K562 (cell line): ENCODE data around the gene MAGI1. TPM values are rescaled to one million over a fixed set of nuclear protein-coding genes. Genes with fewer than 3 reads are reported as not detected.

ENCODE experiments used
- ATAC-seq: fragments of 200-7000 bp; cut with Tn5 transposase; 3 replicates; pipeline ENCODE4 v1.9.1; 2020; ENCODE audit warnings: moderate library complexity
- BruUV-seq: library from RNA; stranded (reverse); fragments of 400-500 nt; replicated peaks from 2 replicates; lab custom pipeline; 2021; lab: Mats Ljungman, UMichigan
- CTCF ChIA-PET: fragments of 300-600 bp; formaldehyde crosslinking; extraction: SDS; loops from one replicate; lab custom pipeline; 2021; ENCODE audit warnings: low intra/inter-chr PET ratio; lab: Yijun Ruan, JAX
- POLR2A ChIA-PET: fragments of 300-600, 350-650 bp; sonication (Branson Sonifier 250); formaldehyde crosslinking; extraction: SDS; loops from one replicate; lab custom pipeline; 2021; ENCODE audit warnings: antibody characterized with exemption, inconsistent platforms; lab: Yijun Ruan, JAX
- DNase-seq, 4 experiments: peaks; one replicate each; pipeline versions ENCODE4 v3.0.0 to v3.0.0-alpha.2; 2011 to 2018; ENCODE audit warnings: low spot score in 3 of 4, mixed read lengths in 3 of 4; ENCODE audit errors: extremely low read depth in 1 of 4
- FAIRE-seq: peaks from 2 replicates; lab custom pipeline; 2011; peaks lifted over from hg19 to GRCh38; lab: Jason Lieb, UNC
- H2AFZ ChIP-seq: 2 replicates; pipeline ENCODE4 v1.6.0; 2011; ENCODE audit warnings: low read depth, low read length, control low read depth, inconsistent platforms
- H3K27ac ChIP-seq: fragments of 200-600 bp; 3 replicates; pipeline ENCODE4 v1.8.0; 2011; ENCODE audit warnings: low read depth, mild to moderate bottlenecking, control low read depth, inconsistent platforms, low read length, moderate library complexity, mixed read lengths; ENCODE audit errors: extremely low read depth
- H3K27me3 ChIP-seq, 2 experiments: fragments of 300-600 bp in 1 of 2; 2 replicates in 1 of 2; 3 replicates in 1 of 2; pipeline versions ENCODE4 v1.6.0 to v1.8.0; 2011; ENCODE audit warnings: inconsistent platforms in 2 of 2, low read length in 2 of 2, mild to moderate bottlenecking in 1 of 2, mixed read lengths in 1 of 2, moderate library complexity in 1 of 2; ENCODE audit not compliant: control insufficient read depth in 2 of 2, insufficient read depth in 2 of 2
- H3K36me3 ChIP-seq: fragments of 300-600 bp; 3 replicates; pipeline ENCODE4 v1.8.0; 2011; ENCODE audit warnings: mild to moderate bottlenecking, low read length, inconsistent platforms; ENCODE audit not compliant: control insufficient read depth, insufficient read depth
- H3K4me1 ChIP-seq, 2 experiments: fragments of 200-600 bp in 1 of 2; replicated peaks in 1 of 2; 2 replicates in 1 of 2; 3 replicates in 1 of 2; pipeline versions ENCODE4 v1.5.1 to v1.8.0; 2011; ENCODE audit warnings: inconsistent platforms in 2 of 2, low read length in 2 of 2, mild to moderate bottlenecking in 1 of 2, mixed read lengths in 1 of 2, moderate library complexity in 1 of 2; ENCODE audit not compliant: control insufficient read depth in 2 of 2, insufficient read depth in 2 of 2
- H3K4me2 ChIP-seq: 2 replicates; pipeline ENCODE4 v1.6.1; 2011; ENCODE audit warnings: low read length, control low read depth, inconsistent platforms, mixed read lengths; ENCODE audit not compliant: insufficient read depth
- H3K4me3 ChIP-seq: fragments of 200-600 bp; sonication (generic), shearing (Covaris generic); 2 replicates; pipeline ENCODE4 v1.5.1; 2016; ENCODE audit warnings: control low read depth, inconsistent platforms
- H3K79me2 ChIP-seq: fragments of 200-600 bp; 3 replicates; pipeline ENCODE4 v1.8.0; 2011; ENCODE audit warnings: low read length, inconsistent platforms; ENCODE audit not compliant: control insufficient read depth, insufficient read depth
- H3K9ac ChIP-seq, 2 experiments: 2 replicates each; pipeline versions ENCODE4 v1.6.0 to v1.6.1; 2011; ENCODE audit warnings: low read depth in 2 of 2, low read length in 2 of 2, control low read depth in 1 of 2, inconsistent platforms in 1 of 2, mild to moderate bottlenecking in 1 of 2, mixed read lengths in 1 of 2; ENCODE audit not compliant: insufficient read depth in 1 of 2
- H3K9me1 ChIP-seq: one replicate; pipeline ENCODE4 v1.6.0; 2011; ENCODE audit warnings: inconsistent platforms, mild to moderate bottlenecking, low read length, moderate library complexity; ENCODE audit not compliant: control insufficient read depth, insufficient read depth
- H3K9me3 ChIP-seq: replicated peaks from 2 replicates; pipeline ENCODE4 v1.5.1; 2011; ENCODE audit warnings: low read depth, low read length, inconsistent platforms; ENCODE audit not compliant: control insufficient read depth, insufficient read depth
- H4K20me1 ChIP-seq: replicated peaks from 2 replicates; pipeline ENCODE4 v1.6.1; 2011; ENCODE audit warnings: low read length, inconsistent platforms, mixed read lengths; ENCODE audit not compliant: control insufficient read depth, insufficient read depth
- ELK3 ChIP-seq: fragments of 450-650 bp; formaldehyde crosslinking; IDR thresholded peaks from 2 replicates; pipeline ENCODE4 v1.4.0; 2020; ENCODE audit warnings: mild to moderate bottlenecking
- HDAC2 ChIP-seq: fragments of 450-650 bp; IDR thresholded peaks from 2 replicates; pipeline ENCODE4 v1.6.1; 2016; ENCODE audit warnings: mild to moderate bottlenecking
- NR4A1 ChIP-seq, 2 experiments: fragments of 250-450 bp in 1 of 2; fragments of 450-650 bp in 1 of 2; sonication (Bioruptor Pico) in 1 of 2; IDR thresholded peaks; 2 replicates each; pipeline versions ENCODE4 v1.4.0 to v1.6.1; 2016 to 2020; ENCODE audit warnings: mild to moderate bottlenecking in 2 of 2, missing compliant biosample characterization in 1 of 2, missing genetic modification characterization in 1 of 2, moderate library complexity in 1 of 2
- RBM25 ChIP-seq: fragments of 200-400 bp; formaldehyde crosslinking; IDR thresholded peaks from 2 replicates; pipeline ENCODE4 v1.6.1; 2018; ENCODE audit warnings: low read length, low read depth, moderate library complexity; ENCODE audit not compliant: severe bottlenecking
- RFX5 ChIP-seq: IDR thresholded peaks from 2 replicates; pipeline ENCODE4 v1.6.1; 2011; ENCODE audit warnings: low read depth, mild to moderate bottlenecking, improper control_type of control experiment, low read length
- ZFP36 ChIP-seq: fragments of 150-350 bp; IDR thresholded peaks from 2 replicates; pipeline ENCODE4 v1.6.1; 2018; ENCODE audit warnings: low read length, low read depth; ENCODE audit not compliant: partially characterized antibody
- ZNF589 ChIP-seq: fragments of 200-800 bp; sonication (Bioruptor generic); IDR thresholded peaks from 2 replicates; pipeline ENCODE4 v1.6.1; 2016; ENCODE audit warnings: low read depth, missing genetic modification characterization, missing compliant biosample characterization
- WGBS: fragments of 100-300 bp; shearing (Covaris generic); methylation state at CpG from one replicate; pipeline ENCODE4 v1.1.6; 2016; ENCODE audit warnings: low coverage, mixed read lengths; ENCODE audit not compliant: insufficient coverage; ENCODE audit errors: missing lambda C conversion rate; 5-methylcytosine and 5-hydroxymethylcytosine counted together
- in situ Hi-C: fragments of 300-500 bp; cut with MboI; formaldehyde crosslinking; loops from 4 replicates; pipeline ENCODE4 v1.15.0; 2018; ENCODE audit warnings: inconsistent platforms, mixed read lengths
- intact Hi-C: fragments of 100-400 bp; cut with micrococcal nuclease; formaldehyde crosslinking; loops from 2 replicates; pipeline ENCODE4 v1.14.2; 2022
- polyA plus RNA-seq, 8 experiments: library from polyadenylated mRNA; depleted of rRNA in 4 of 8; stranded (reverse) in 5 of 8; unstranded in 3 of 8; fragments of >200 nt; fragmentation: Nextera tagmentation in 2 of 8; fragmentation: Illumina TruSeq in 1 of 8; extraction: Ambion mirVana in 2 of 8; extraction: Trizol in 1 of 8; gene quantifications; 2 replicates each; pipeline versions ENCODE4 v1.2.1 to v1.2.3, GENCODE V29; 2011 to 2014; ENCODE audit warnings: inconsistent platforms in 1 of 8, missing spikeins in 1 of 8
- total RNA-seq, 7 experiments: library from RNA; depleted of rRNA in 6 of 7; stranded (reverse); fragments of >200 nt in 6 of 7; fragmentation: Illumina TruSeq in 2 of 7; extraction: Trizol in 2 of 7; gene quantifications; 2 replicates each; pipeline versions ENCODE4 v1.2.1 to v1.2.3, GENCODE V29; 2011 to 2021; ENCODE audit warnings: low replicate concordance in 1 of 7
- TF ChIP-seq, protein P1 (sequence below): sonication (generic); formaldehyde crosslinking; IDR thresholded peaks from 2 replicates; pipeline ENCODE4 v1.8.0; 2023; ENCODE audit warnings: missing genetic modification reagents, mild to moderate bottlenecking, borderline replicate concordance

The MAGI1 gene
- total and polyA plus RNA-seq, 9 of the 15 experiments (the other 6 are each of a cell fraction or from before 2014, with no cell fraction given) = 7.8 to 59.4 (median 43.2) TPM

DNA sequence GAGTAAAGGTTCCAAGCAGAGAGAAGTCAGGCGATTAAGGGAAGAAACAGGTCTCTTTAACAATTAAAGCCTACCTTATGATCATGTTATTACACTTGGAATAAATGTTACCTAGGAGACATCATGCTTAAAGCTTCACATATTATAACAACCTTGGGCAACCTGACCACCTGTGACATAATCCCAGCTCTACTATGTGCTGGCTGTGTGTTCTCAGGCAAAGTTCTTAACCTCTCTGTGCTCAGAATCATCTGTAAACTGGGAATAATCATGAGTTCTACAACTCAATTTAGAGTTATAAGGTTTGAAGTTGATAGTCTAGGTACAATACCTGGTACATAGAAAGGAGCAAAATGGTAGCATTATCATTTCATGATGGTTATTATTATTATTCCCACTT is 159.3 kb downstream of the MAGI1 start:
- H3K4me2 ChIP-seq = no peak overlapping the region
- POLR2A ChIA-PET = no interaction called here
- BruUV-seq = no TSS peak
- DNase-seq (no peak), ATAC-seq (no peak), FAIRE-seq (no peak)
- no peaks in the 10 kb centered on the region for H3K9me3 ChIP-seq
- TF ChIP-seq RBM25 = peak; percentile 48
- no peak for TF ChIP-seq ELK3
- peak; percentile 12 for TF ChIP-seq ZFP36
- TF ChIP-seq HDAC2 = no peak
- no peak overlapping the region for H2AFZ ChIP-seq
- 0% methylated on average over 1 of the region's 1 CpG for WGBS
- no peaks in the 10 kb centered on the region for H3K9me1 ChIP-seq
- CTCF ChIA-PET = no interaction called here
- intact Hi-C loops = no loop called here
- H3K27me3 ChIP-seq = no peaks in the 10 kb centered on the region; a peak in 1 of 5 replicates
- in situ Hi-C loops = no loop called here
- no peaks in the 10 kb centered on the region for H3K36me3 ChIP-seq
- H3K9ac ChIP-seq = no peak overlapping the region
- no peaks in the 10 kb centered on the region for H3K79me2 ChIP-seq
- no peaks in the 10 kb centered on the region for H3K4me1 ChIP-seq
- H4K20me1 ChIP-seq = no peaks in the 10 kb centered on the region
- H3K4me3 ChIP-seq = no peak overlapping the region
- no peak overlapping the region for H3K27ac ChIP-seq

- no peak for FAIRE-seq
- Histone ChIP-seq H3K27ac (no peak overlapping the region), H3K36me3 (no peaks in the 10 kb centered on the region), H3K4me1 (no peaks in the 10 kb centered on the region), H3K9me1 (no peaks in the 10 kb centered on the region), H2AFZ (no peak overlapping the region), H3K79me2 (no peaks in the 10 kb centered on the region), H3K4me2 (no peak overlapping the region), H3K9me3 (no peaks in the 10 kb centered on the region), H3K9ac (no peak overlapping the region), H3K27me3 (no peaks in the 10 kb centered on the region; a peak in 1 of 5 replicates), H4K20me1 (no peaks in the 10 kb centered on the region), H3K4me3 (no peak overlapping the region)
- no peak for ATAC-seq
- CTCF ChIA-PET = no interaction called here
- no peak for DNase-seq
- whole genome bisulfite sequencing = 0% methylated on average over 6 of the region's 6 CpGs
- intact Hi-C loops = no loop called here
- POLR2A ChIA-PET = interaction anchor here (0.7 kb wide), 1 partner anchor 474 kb away, joined by 3 read pairs; no protein-coding TSS in a partner anchor
- no TSS peak for BruUV-seq
- in situ Hi-C loops = no loop called here
- TF ChIP-seq, protein P1, sequence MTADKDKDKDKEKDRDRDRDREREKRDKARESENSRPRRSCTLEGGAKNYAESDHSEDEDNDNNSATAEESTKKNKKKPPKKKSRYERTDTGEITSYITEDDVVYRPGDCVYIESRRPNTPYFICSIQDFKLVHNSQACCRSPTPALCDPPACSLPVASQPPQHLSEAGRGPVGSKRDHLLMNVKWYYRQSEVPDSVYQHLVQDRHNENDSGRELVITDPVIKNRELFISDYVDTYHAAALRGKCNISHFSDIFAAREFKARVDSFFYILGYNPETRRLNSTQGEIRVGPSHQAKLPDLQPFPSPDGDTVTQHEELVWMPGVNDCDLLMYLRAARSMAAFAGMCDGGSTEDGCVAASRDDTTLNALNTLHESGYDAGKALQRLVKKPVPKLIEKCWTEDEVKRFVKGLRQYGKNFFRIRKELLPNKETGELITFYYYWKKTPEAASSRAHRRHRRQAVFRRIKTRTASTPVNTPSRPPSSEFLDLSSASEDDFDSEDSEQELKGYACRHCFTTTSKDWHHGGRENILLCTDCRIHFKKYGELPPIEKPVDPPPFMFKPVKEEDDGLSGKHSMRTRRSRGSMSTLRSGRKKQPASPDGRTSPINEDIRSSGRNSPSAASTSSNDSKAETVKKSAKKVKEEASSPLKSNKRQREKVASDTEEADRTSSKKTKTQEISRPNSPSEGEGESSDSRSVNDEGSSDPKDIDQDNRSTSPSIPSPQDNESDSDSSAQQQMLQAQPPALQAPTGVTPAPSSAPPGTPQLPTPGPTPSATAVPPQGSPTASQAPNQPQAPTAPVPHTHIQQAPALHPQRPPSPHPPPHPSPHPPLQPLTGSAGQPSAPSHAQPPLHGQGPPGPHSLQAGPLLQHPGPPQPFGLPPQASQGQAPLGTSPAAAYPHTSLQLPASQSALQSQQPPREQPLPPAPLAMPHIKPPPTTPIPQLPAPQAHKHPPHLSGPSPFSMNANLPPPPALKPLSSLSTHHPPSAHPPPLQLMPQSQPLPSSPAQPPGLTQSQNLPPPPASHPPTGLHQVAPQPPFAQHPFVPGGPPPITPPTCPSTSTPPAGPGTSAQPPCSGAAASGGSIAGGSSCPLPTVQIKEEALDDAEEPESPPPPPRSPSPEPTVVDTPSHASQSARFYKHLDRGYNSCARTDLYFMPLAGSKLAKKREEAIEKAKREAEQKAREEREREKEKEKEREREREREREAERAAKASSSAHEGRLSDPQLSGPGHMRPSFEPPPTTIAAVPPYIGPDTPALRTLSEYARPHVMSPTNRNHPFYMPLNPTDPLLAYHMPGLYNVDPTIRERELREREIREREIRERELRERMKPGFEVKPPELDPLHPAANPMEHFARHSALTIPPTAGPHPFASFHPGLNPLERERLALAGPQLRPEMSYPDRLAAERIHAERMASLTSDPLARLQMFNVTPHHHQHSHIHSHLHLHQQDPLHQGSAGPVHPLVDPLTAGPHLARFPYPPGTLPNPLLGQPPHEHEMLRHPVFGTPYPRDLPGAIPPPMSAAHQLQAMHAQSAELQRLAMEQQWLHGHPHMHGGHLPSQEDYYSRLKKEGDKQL (CRISPR knock-in tag) = no peak
- no peak for TF ChIP-seq NR4A1 (CRISPR knock-in tag; IDR thresholded peaks at IDR 0.05)
- no peak for TF ChIP-seq NR4A1 (tag; IDR thresholded peaks at IDR 0.05)
- TF ChIP-seq ZNF589 (CRISPR knock-in tag) = no peak
- TF ChIP-seq RFX5 = no peak
Measured at GRCh38 chr3:65878831-65879230, 159.9 kb downstream of the MAGI1 start.
